T-helper 1 cell treated with Interleukin-12 subunit alpha and Interleukin-12 subunit beta and Interleukin-4 antibody, amounts not matched to agents 30 ng/mL and 1 ng/mL, for 36 hours (primary cell): ENCODE measurements around the gene C1QB. TPM values are rescaled to one million over a fixed set of nuclear protein-coding genes. Genes with fewer than 3 reads are reported as not detected.

ENCODE experiments used
- intact Hi-C: fragments of 100-400 bp; cut with micrococcal nuclease; formaldehyde crosslinking; loops from one replicate; pipeline ENCODE4 v1.15.1; 2024
- total RNA-seq: library from RNA; stranded (reverse); gene quantifications from 2 replicates; pipeline ENCODE4 v1.2.3, GENCODE V29; 2022

Gene C1QB
- total RNA-seq, 1 donor from 2014 or later: not detected

DNA sequence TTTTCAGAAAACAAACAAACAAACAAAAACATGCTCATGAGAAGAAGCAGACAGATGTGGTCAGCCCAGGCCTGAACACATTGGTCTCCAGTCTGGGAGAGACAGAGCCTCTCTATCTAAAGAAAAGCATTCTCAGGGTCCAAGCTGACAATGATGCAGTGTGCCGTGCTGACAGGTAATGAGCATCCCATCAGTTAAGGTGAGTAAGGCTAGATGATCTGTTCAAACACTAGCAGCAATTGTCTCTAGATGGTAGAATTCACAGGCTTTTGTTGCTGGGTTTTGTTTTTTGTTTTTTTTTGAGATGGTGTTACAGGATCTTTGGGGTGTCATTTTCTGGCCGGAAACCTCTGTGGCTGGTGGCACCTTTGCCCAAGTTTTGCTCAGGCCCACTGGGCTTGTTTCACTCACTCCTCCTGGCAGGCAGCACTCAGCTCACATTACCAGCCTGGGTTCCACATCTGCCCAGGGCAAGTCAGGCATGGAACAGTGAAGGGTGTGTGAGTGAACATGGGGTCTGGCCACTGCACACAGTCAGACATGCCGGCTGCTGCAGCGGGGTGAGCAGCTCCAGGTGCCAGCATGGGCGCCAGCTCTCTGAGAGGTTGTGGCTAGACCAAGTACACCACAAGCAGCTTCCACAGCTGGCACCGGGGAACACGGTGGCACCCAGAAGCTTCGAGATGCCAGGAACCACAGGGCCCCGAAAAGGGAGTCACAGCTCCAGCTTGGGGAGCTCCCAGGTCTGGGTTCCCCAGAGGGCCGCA is 19.2 kb upstream of the C1QB start:
- intact Hi-C loops: no loop called here

DNA sequence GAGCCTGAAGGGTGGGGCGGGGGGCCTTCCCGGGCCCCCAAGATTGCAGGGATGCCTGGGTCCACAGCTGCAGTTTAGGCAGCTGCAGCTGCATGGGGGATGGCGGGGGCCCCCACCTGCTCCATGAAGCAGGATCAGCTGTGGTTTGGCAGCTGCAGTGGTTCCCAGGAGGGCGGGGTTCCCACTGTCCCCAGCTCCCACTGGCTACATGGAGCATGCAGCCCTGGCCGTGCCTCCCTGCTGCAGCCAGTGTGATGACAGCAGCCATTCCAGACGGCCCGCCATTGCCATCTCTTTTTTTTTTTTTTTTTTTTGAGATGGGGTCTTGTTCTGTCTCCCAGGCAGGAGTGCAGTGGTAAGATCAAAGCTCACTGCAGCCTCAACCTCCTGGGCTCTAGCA is 17.6 kb upstream of the C1QB start:
- intact Hi-C loops: no loop called here

DNA sequence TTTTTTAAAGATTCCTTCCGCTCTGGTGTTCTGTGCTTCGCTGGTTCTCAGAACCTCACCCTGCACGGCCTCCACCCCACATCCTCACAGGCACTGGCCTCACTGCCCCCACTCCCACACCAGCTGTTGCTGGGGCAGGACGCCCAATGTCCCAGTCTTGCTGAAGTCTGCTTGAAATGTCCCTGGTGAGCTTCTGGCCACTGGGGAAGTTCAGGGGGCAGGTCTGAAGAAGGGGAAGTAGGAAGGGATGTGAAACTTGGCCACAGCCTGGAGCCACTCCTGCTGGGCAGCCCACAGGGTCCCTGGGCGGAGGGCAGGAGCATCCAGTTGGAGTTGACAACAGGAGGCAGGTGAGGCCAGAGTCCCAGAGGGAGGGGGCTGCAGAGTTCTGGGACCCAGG is 16.7 kb upstream of the C1QB start, which contains the start of gene C1QA:
Gene C1QA (plus strand): TSS at position 276 of the 400 bp plus-strand sequence. CDS start 989 bp downstream, outside the sequence.
- intact Hi-C loops: no loop called here

DNA sequence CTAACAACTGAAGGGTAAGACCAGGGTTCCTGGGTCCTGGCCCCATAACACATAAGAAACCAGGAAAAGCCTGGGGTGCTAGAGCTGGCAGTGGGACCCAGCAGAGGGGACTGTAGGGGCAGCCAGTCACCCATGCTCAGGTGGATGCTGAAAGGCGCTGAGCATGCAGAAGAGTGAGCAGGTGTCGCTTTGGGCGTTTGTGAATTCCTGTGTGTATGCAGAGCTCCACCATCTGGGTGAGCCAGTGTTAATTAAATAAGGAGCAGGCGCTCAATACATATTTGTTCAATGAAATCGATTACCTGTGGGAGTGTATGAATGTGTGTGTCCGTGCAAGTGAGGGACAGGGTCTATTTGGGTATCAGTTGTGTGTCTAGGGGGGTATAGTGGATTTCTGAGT is 16.1 kb upstream of the C1QB start:
- intact Hi-C loops: no loop called here

DNA sequence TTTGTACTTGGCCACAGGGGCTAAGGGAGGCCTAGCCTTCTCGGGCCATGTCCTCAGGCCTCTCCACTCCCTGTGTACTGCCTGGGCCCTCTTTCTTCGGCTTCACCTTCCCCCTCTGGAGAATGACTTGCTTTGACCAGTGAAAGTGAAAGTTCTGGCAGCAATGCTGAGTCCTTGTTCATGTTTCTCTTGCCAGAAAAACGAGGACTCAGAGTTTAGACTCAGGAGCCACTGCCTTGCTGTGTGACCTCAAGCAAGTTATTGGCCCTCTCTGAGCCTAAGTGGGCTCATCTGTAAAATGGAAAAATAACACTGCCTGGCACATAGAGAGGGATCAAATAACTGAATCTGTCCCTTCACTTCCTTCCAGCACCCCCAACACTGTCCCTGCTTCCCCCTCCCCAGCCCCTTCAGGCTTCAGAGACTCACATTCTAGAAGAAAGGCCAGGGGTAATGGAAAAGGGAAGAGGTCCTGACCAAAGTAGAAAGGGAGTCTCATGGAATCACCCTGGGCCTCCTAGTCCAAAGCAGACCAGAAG is 15.1 kb upstream of the C1QB start:
- intact Hi-C loops: no loop called here

DNA sequence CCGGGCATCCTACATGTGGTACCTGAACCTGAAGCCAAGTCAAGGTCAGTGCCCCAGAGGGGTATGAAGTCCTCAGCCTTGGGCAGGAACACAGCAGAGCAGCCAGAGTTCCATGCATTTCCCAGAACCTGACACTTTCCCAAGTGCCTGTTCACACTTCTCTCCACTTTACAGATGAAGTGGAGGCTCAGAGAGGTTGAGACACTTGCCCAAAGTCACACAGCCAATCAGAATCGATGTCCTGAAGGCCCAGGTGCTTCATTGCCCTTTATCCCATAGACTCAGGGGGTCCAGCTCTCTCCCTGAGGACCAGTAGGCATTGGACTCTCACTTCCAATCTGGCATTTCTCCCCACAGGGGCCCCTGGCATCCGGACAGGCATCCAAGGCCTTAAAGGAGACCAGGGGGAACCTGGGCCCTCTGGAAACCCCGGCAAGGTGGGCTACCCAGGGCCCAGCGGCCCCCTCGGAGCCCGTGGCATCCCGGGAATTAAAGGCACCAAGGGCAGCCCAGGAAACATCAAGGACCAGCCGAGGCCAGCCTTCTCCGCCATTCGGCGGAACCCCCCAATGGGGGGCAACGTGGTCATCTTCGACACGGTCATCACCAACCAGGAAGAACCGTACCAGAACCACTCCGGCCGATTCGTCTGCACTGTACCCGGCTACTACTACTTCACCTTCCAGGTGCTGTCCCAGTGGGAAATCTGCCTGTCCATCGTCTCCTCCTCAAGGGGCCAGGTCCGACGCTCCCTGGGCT is 14.4 kb upstream of the C1QB start:
- intact Hi-C loops: no loop called here

DNA sequence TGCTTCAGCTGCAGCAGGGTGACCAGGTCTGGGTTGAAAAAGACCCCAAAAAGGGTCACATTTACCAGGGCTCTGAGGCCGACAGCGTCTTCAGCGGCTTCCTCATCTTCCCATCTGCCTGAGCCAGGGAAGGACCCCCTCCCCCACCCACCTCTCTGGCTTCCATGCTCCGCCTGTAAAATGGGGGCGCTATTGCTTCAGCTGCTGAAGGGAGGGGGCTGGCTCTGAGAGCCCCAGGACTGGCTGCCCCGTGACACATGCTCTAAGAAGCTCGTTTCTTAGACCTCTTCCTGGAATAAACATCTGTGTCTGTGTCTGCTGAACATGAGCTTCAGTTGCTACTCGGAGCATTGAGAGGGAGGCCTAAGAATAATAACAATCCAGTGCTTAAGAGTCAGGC is 13.8 kb upstream of the C1QB start:
- intact Hi-C loops: no loop called here

DNA sequence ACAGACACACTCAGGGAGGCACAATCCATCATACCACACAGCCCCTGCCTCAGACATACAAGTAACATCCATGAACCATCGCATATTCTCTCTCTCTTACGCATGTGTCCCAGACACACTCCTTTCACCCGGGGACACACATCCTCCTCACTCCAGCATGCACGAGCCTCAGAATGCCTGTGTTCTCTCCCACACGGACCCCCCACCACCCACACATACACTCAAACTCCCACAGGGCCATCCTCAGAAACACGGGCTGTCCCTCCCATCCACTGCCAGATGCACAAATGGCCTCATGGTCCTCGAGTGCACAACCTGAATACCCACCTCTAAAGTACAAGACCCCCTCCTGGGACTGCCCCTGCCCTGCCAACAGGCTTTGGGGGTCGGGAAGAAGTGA is 11.8 kb upstream of the C1QB start:
- intact Hi-C loops: no loop called here

DNA sequence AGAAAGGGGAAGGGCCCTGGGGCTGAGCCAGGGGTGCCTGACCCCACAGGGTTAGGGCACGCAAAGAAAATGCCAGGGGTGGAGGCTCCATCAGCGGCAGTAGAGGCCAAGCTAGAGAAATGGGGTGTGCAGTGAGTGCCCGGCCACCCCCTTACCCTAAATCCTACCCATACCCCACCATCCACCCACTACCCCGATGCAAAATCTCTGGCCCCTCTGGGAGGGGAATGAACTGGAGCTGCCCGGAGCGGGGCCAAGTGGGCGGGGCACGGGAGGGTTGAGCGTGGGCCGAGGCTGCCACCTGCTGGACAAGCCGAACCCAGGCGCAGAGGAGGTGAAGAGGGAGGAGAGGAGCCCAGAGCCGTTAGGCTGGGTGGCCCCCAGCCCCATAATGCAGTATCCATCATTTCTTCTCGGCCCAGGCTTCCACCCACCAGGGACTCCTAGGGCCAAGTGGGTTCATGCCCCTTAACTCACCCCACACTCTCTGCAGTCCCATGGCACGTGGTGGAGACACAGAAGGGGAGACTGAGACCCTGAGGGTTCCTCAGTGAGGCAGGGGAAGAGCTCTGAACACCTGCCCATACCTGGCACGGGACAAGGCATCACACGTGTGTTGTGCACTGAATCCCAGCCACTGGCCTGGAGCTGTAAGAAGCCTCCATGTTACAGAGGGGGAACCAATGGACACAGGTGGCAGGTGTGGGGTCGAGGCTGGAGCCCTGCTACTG is 11.0 kb upstream of the C1QB start:
- intact Hi-C loops: loop anchor here (1.0 kb wide), 2 partner anchors 510 to 537 kb away; no protein-coding TSS in a partner anchor

DNA sequence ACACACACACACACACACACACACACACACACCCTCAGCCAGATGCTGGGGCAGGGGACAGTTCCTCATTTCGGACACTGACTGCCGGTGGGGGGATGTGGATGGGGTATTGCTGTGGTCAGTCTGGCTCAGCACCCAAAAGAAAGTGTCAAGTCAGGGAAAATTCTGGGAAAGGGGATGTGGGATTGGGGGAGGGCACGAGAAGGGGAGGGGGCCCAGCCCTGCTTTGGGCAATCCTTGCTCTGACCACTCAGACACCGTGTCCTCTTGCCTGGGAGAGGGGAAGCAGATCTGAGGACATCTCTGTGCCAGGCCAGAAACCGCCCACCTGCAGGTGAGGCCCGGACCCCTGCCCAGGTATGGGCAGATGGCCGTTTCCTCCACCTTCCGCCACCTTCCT is 9.7 kb upstream of the C1QB start, which contains the start of gene C1QC:
Gene C1QC (plus strand): TSS at position 253 of the 400 bp plus-strand sequence. CDS start 391 bp downstream, outside the sequence.
- intact Hi-C loops: no loop called here

DNA sequence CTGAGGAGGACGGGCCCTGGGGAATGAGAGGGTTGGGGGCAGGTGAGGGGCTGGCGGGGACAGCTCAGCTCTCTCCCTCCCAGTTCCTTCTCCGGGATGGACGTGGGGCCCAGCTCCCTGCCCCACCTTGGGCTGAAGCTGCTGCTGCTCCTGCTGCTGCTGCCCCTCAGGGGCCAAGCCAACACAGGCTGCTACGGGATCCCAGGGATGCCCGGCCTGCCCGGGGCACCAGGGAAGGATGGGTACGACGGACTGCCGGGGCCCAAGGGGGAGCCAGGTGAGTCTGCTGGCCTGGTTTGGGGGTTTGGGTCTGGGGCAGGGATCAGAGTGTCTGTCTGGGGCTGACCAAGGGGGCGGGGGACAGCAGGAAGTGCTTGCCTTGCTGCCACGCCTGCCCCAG is 9.1 kb upstream of the C1QB start:
- intact Hi-C loops: no loop called here

DNA sequence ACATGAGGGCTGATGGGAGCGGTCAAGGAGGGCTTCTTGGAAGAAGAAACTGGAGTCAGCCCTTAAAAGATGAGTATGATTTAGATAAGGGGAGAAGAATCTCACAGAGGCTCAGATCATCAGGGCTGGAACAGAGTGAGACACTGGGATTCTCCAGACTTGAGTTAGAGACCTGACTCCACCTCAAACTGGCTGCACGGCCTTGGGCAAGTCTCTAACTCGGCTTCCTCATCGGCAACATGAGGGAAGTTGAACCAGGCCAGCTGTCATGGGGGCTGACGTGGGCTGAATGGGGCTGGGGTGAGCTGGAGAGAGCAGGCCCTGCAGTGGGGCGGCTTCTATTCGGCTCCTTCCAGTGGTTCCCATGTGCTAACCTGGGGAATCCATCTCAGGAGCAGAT is 7.1 kb upstream of the C1QB start:
- intact Hi-C loops: no loop called here

DNA sequence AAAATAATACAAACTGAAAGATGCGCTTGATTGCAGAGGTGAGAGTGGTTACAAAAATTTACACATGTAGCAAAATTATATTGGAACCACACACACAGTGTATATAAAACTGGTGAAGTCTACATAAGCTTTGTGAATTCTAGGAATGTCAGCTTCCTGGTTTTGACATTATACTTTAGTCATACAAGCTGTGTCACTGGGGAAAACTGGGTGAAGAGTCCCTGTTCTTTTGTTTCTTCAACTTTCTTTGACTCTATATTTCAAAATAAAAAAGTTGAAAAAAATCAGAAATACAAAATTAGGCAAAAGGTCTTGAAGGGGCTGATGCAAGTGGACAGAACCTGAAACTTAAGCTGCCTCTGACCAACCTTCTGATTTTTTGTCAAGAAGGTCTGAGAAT is 6.7 kb upstream of the C1QB start:
- intact Hi-C loops: no loop called here

DNA sequence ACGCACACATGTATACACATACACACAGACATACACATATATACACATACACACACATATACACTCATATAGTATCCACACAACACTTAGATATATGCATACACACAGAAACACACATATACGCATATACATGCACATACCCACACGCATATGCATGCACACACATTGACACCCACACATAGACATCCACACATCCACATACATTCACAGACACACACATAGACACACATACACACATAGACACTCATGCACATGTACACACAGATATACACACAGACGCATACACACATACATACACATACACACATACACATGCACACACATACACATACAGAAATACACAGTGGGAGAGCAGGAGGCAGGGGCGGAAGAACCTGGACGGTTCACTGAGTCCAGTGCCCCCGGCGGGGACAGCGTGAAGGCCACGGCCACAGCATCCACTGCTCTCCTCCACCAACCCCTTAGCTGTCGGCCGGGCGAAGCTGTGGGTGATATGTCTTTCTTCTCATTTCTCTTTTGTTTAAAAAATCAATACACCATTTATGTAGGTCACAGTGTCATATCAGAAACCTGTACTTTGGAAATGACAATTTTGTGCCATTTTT is 2.8 kb upstream of the C1QB start:
- intact Hi-C loops: no loop called here

DNA sequence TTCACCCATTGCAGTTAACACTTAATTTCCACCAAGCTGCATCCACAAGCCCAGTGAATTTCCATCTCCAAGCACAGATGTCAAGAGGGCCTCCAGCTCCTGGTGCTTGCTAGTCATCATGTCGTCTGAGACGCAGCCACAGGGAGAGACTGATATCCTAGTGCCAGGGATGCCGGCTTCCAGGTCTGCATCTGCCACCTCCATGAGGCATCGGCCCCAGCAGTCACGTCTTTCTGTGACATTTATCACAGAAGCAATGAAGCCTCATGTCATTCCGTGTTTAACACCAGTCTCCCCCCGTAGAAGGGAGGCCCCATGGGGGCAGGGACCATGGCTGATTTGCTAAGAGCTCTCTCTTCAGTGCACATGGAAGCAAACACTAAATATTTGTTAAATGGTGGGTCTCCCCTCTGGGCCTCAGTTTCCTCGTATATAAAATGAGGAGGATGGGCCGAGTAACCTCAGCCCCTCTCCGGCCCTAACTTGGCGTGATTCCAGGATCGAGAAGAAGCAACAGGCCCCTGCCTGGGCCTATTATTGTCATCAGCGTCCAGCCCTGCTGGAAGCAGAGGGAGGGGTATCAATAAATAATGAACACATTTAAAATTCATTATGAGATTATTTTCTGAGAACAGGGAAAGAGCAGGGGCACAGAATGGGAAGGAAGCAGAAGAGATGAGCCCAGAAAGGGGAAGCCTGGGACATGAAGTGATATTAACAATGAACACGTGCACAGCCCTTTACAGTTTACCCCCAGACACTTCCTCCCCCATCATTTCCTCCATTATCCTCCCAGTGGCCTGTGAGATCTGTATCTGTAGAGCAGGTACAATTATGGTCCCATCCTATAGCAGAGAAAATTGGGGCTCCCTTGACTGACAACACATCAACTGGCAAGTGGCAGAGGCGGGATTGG is 837 bp upstream of the C1QB start:
- intact Hi-C loops: no loop called here

DNA sequence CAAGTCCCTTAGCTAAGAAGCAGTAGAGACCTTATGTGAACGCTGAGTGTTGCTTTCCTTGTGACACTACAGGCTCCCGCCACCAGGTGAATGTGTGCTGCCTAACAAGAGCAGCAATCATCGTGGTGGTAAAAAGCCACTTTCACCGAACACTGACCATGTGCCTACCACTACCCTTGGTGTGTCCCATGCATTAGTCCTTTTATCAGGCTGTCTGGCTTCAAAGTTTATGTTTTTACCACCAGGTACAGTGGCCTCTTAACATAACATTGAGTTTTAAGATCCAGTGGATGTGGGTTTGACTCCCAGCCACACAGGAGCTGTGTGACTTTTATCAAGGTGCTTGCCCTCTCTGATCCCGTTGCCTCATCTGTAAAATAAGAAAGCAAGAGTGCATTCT is 1.7 kb downstream of the C1QB start:
- intact Hi-C loops: no loop called here

DNA sequence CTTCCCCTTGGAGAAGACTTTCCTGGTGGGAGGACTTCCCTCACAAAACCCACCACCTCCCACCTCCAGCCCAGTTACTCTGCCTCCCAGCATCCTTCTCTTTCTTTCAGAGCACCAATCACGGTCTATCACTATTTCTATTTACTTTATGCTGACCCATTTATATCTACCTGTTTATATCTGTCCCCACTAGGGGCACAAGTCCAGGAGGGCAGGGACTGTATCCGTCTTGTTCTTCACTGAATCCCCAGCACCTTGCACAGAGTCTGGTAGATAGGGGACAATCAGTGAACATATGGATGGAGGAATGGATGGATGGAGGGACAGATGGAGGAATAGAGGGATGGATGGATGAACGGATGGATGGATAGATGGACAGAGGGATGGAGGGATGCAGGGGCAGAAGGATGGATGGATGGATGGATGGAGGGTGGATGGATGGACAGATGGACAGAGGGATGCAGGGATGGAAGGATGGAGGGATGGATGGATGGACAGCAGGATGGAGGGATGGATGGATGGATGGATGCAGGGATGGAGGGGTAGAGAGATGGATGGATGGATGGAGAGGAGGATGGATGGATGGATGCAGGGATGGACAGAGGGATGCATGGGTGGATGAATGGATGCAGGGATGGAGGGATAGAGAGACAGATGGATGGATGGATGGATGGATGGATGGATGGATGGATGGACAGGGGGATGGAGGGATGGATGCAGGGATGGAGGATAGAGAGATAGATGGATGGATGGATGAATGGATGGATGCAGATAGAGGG is 5.5 kb downstream of the C1QB start:
- intact Hi-C loops: no loop called here

DNA sequence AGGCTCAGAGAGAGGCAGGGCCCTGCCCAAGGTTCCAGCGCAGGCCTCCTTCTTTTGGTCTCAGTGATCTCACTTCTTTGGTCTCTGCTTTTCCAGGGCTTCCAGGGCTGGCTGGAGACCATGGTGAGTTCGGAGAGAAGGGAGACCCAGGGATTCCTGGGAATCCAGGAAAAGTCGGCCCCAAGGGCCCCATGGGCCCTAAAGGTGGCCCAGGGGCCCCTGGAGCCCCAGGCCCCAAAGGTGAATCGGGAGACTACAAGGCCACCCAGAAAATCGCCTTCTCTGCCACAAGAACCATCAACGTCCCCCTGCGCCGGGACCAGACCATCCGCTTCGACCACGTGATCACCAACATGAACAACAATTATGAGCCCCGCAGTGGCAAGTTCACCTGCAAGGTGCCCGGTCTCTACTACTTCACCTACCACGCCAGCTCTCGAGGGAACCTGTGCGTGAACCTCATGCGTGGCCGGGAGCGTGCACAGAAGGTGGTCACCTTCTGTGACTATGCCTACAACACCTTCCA is 7.7 kb downstream of the C1QB start:
- intact Hi-C loops: no loop called here

DNA sequence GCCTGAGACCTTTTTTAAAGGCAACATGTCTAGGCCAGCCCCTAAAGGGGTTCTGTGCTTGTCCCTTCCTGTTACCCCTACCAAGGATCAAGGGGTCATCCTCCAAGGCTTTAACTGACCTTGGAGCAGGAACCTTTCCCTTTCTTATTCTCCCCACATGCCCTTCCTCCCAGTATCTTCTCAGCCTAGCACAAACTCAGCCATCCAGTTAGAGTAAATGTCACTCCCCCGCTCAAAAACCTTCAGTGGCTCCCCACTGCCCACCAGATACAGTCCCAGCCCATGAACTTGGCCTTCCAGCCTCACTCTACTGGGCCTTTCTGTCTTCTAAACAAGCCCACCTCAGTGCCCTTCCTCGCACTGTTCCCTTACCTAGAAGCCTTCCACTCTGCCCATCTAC is 8.8 kb downstream of the C1QB start:
- intact Hi-C loops: no loop called here
